H1 (cell line): ENCODE data around the gene TBC1D22A.
"Not testable (repeated sequence)": the region's sequence is repeated elsewhere in the genome, so short reads cannot be mapped to it uniquely, and the experiment has no call there.

Source experiments
- BRCA1 ChIP-seq: IDR thresholded peaks from 2 replicates; pipeline ENCODE4 v1.6.1; 2012; ENCODE audit warnings: low read depth, low read length, improper control_type of control experiment
- CHD1 ChIP-seq: IDR thresholded peaks from 2 replicates; pipeline ENCODE4 v1.6.1; 2012; ENCODE audit warnings: low read depth, low read length, improper control_type of control experiment
- CREB1 ChIP-seq: IDR thresholded peaks from 2 replicates; pipeline ENCODE4 v1.6.1; 2012; ENCODE audit warnings: inconsistent platforms
- CTCF ChIP-seq, 3 experiments: IDR thresholded peaks; 1 replicate in 2 of 3; 2 replicates in 1 of 3; pipeline versions ENCODE4 v1.5.1 to v1.6.1; 2011; ENCODE audit warnings: low read length in 3 of 3, mild to moderate bottlenecking in 3 of 3, inconsistent platforms in 2 of 3, low read depth in 1 of 3, moderate library complexity in 1 of 3; ENCODE audit not compliant: insufficient read depth in 1 of 3; ENCODE audit errors: control extremely low read depth in 1 of 3
- FOSL1 ChIP-seq: IDR thresholded peaks from 2 replicates; pipeline ENCODE4 v1.6.1; 2011; ENCODE audit warnings: mild to moderate bottlenecking, low read depth, low read length, moderate library complexity; ENCODE audit not compliant: insufficient read depth
- POLR2A ChIP-seq, 2 experiments: IDR thresholded peaks; 1 replicate in 1 of 2; 2 replicates in 1 of 2; pipeline ENCODE4 v1.6.1; 2011; ENCODE audit warnings: low read depth in 2 of 2, low read length in 2 of 2, mild to moderate bottlenecking in 2 of 2; ENCODE audit errors: control extremely low read depth in 1 of 2
- POU5F1 ChIP-seq: IDR thresholded peaks from 2 replicates; pipeline ENCODE4 v1.6.1; 2011; ENCODE audit warnings: low read depth, mild to moderate bottlenecking, low read length, moderate library complexity
- RAD21 ChIP-seq, 2 experiments: IDR thresholded peaks in 1 of 2; conservative IDR thresholded peaks in 1 of 2; 2 replicates each; pipeline ENCODE4 v1.6.1; 2011; ENCODE audit warnings: low read depth in 2 of 2, low read length in 2 of 2, improper control_type of control experiment in 1 of 2, inconsistent platforms in 1 of 2, mild to moderate bottlenecking in 1 of 2, moderate library complexity in 1 of 2
- RFX5 ChIP-seq: IDR thresholded peaks from 2 replicates; pipeline ENCODE4 v1.6.1; 2011; ENCODE audit warnings: low read depth, low read length, improper control_type of control experiment, borderline replicate concordance
- SRF ChIP-seq: IDR thresholded peaks from 2 replicates; pipeline ENCODE4 v1.6.1; 2011; ENCODE audit warnings: mild to moderate bottlenecking, low read depth, low read length, moderate library complexity
- SUZ12 ChIP-seq: fragments of 200-600 bp; sonication (generic); IDR thresholded peaks from 2 replicates; pipeline ENCODE4 v1.6.1; 2012; ENCODE audit warnings: mild to moderate bottlenecking, inconsistent platforms, low read length, moderate library complexity, mixed read lengths
- TAF1 ChIP-seq: IDR thresholded peaks from 2 replicates; pipeline ENCODE4 v1.6.1; 2011; ENCODE audit warnings: mild to moderate bottlenecking, low read depth, low read length

GRCh38 chr22:47140975-47141374 is 378.5 kb downstream of the TBC1D22A start:
- TF ChIP-seq CTCF (IDR thresholded peaks at IDR 0.05; ENCODE audit: control extremely low read depth in 1 of 3, insufficient read depth in 1 of 3, low read depth in 1 of 3, low read length in 3 of 3); POLR2A (IDR thresholded peaks at IDR 0.05; ENCODE audit: control extremely low read depth in 1 of 2, low read depth in 2 of 2, low read length in 2 of 2); CREB1; BRCA1; RFX5; FOSL1; SUZ12; TAF1; RAD21 (IDR thresholded peaks at IDR 0.05 in 1 of 2, conservative IDR thresholded peaks at IDR 0.05 in 1 of 2; ENCODE audit: low read depth in 2 of 2, low read length in 2 of 2); SRF; POU5F1; CHD1: not testable (repeated sequence)
